ENCODE results near the gene SLC1A2. TPM values are rescaled to one million over a fixed set of nuclear protein-coding genes. Genes with fewer than 3 reads are reported as not detected.

SLC1A2 gene
- total RNA-seq, 2 donors from 2014 or later: 0.10 to 0.13 TPM

- DNase-seq: peak; percentile 61
- H3K4me3 ChIP-seq: no peak overlapping the region
- H3K9me3 ChIP-seq: no peaks in the 10 kb centered on the region
- no peak overlapping the region for H3K9ac ChIP-seq (ENCODE audit: low read depth in 2 of 2, low read length in 2 of 2)
- H3K36me3 ChIP-seq: no peaks in the 10 kb centered on the region
- no peaks in the 10 kb centered on the region for H3K4me1 ChIP-seq
- no peaks in the 10 kb centered on the region for H3K27me3 ChIP-seq
- no peak overlapping the region for H3K27ac ChIP-seq
- peak; percentile 71 for TF ChIP-seq CTCF (IDR thresholded peaks at IDR 0.05)
- intact Hi-C loops (cut with DNase I): loop anchor here (5.0 to 10.0 kb wide), 2 partner anchors 243 to 311 kb away; no protein-coding TSS in a partner anchor
Measured at GRCh38 chr11:35237860-35238715, 181.3 kb downstream of the SLC1A2 start.

- no peaks in the 10 kb centered on the region for H3K9me3 ChIP-seq
- H3K4me1 ChIP-seq: no peaks in the 10 kb centered on the region
- no peaks in the 10 kb centered on the region for H3K36me3 ChIP-seq
- H3K27me3 ChIP-seq: no peaks in the 10 kb centered on the region
- no peak for DNase-seq
- intact Hi-C loops (cut with DNase I): loop anchor here (5.0 to 10.0 kb wide), 2 partner anchors 243 to 310 kb away; no protein-coding TSS in a partner anchor
- no peak overlapping the region for H3K4me3 ChIP-seq
- H3K27ac ChIP-seq: no peak overlapping the region
- no peak for TF ChIP-seq CTCF (IDR thresholded peaks at IDR 0.05)
- no peak overlapping the region for H3K9ac ChIP-seq (ENCODE audit: low read depth in 2 of 2, low read length in 2 of 2)
Measured at GRCh38 chr11:35237351-35237750, 182.0 kb downstream of the SLC1A2 start.

- Histone ChIP-seq H3K9ac (ENCODE audit: low read depth in 2 of 2, low read length in 2 of 2) (no peak overlapping the region), H3K27me3 (no peaks in the 10 kb centered on the region), H3K27ac (no peak overlapping the region), H3K9me3 (no peaks in the 10 kb centered on the region), H3K4me3 (no peak overlapping the region), H3K36me3 (no peaks in the 10 kb centered on the region), H3K4me1 (no peaks in the 10 kb centered on the region)
- no peak for DNase-seq
- TF ChIP-seq CTCF (IDR thresholded peaks at IDR 0.05): no peak
- intact Hi-C loops (cut with DNase I): loop anchor here (5.0 to 10.0 kb wide), 2 partner anchors 242 to 309 kb away; no protein-coding TSS in a partner anchor
Measured at GRCh38 chr11:35236667-35237003, 182.7 kb downstream of the SLC1A2 start.

GRCh38 chr11:35235936-35236666 is 183.3 kb downstream of the SLC1A2 start:
- intact Hi-C loops (cut with DNase I): loop anchor here (5.0 to 10.0 kb wide), 2 partner anchors 241 to 309 kb away; no protein-coding TSS in a partner anchor
- no peaks in the 10 kb centered on the region for H3K36me3 ChIP-seq
- no peaks in the 10 kb centered on the region for H3K4me1 ChIP-seq
- DNase-seq: peak; percentile 78
- no peak overlapping the region for H3K9ac ChIP-seq (ENCODE audit: low read depth in 2 of 2, low read length in 2 of 2)
- no peak overlapping the region for H3K4me3 ChIP-seq
- H3K27me3 ChIP-seq: no peaks in the 10 kb centered on the region
- no peak overlapping the region for H3K27ac ChIP-seq
- TF ChIP-seq CTCF (IDR thresholded peaks at IDR 0.05): no peak
- H3K9me3 ChIP-seq: no peaks in the 10 kb centered on the region

- H3K27me3 ChIP-seq: no peaks in the 10 kb centered on the region
- no peaks in the 10 kb centered on the region for H3K9me3 ChIP-seq
- H3K27ac ChIP-seq: no peak overlapping the region
- no peaks in the 10 kb centered on the region for H3K36me3 ChIP-seq
- H3K9ac ChIP-seq (ENCODE audit: low read depth in 2 of 2, low read length in 2 of 2): no peak overlapping the region
- no peak for DNase-seq
- no peak for TF ChIP-seq CTCF (IDR thresholded peaks at IDR 0.05)
- intact Hi-C loops (cut with DNase I): loop anchor here (5.0 to 10.0 kb wide), 2 partner anchors 241 to 308 kb away; no protein-coding TSS in a partner anchor
- no peak overlapping the region for H3K4me3 ChIP-seq
- no peaks in the 10 kb centered on the region for H3K4me1 ChIP-seq
Measured at GRCh38 chr11:35235498-35235897, 183.9 kb downstream of the SLC1A2 start.
